GM13977 (cell line): ENCODE results near the gene DQX1.
A peak's percentile ranks its signal among the peaks of the same experiment; 100 is the strongest.

Experiments used
- DNase-seq: peaks from one replicate; pipeline ENCODE4 v3.0.0; 2012; ENCODE audit warnings: low spot score
- in situ Hi-C: fragments of 300-500 bp; cut with MboI; formaldehyde crosslinking; loops from one replicate; pipeline ENCODE4 v1.12.0; 2022; ENCODE audit warnings: low sequenced_read_pairs, low pct_unique_long_range_greater_than_20kb, mixed read lengths, inconsistent platforms; ENCODE audit not compliant: unreplicated experiment
- TF ChIP-seq, protein P1 (sequence below): IDR thresholded peaks from 2 replicates; pipeline ENCODE4 v1.5.1; 2012; ENCODE audit warnings: mild to moderate bottlenecking, control low read depth; ENCODE audit not compliant: insufficient read depth; ENCODE audit errors: extremely low read depth, missing control alignments

DQX1 gene

DNA sequence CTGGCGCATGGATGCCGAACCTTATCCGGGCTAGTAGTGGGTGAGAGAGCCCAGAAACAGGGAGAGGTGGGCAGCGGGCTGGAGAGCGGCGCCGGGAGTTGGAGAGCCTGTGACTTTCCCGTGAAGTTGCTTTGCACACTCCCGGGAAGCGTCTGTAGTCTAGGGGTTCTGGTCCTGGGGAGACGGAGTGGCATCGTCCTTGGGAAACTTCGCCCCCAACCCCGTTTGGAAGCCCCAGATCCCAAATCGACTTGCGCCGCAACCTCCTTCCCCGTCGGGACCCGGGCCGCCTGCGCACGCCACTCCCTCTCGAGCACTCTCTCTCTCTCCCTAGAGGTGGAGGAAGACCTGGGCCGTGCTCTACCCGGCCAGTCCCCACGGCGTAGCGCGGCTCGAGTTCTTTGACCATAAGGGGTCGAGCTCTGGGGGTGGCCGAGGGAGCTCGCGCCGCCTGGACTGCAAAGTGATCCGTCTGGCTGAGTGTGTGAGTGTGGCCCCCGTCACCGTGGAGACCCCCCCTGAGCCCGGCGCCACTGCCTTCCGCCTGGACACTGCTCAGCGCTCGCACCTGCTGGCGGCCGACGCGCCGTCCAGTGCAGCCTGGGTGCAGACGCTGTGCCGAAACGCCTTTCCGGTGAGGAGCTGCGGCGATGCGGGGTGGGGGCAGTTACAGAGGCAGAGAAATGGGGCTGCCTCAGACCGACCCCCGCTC is 28.9 kb upstream of the DQX1 start:
- in situ Hi-C loops: no loop called here
- peak; percentile 70 for DNase-seq
- TF ChIP-seq, protein P1, sequence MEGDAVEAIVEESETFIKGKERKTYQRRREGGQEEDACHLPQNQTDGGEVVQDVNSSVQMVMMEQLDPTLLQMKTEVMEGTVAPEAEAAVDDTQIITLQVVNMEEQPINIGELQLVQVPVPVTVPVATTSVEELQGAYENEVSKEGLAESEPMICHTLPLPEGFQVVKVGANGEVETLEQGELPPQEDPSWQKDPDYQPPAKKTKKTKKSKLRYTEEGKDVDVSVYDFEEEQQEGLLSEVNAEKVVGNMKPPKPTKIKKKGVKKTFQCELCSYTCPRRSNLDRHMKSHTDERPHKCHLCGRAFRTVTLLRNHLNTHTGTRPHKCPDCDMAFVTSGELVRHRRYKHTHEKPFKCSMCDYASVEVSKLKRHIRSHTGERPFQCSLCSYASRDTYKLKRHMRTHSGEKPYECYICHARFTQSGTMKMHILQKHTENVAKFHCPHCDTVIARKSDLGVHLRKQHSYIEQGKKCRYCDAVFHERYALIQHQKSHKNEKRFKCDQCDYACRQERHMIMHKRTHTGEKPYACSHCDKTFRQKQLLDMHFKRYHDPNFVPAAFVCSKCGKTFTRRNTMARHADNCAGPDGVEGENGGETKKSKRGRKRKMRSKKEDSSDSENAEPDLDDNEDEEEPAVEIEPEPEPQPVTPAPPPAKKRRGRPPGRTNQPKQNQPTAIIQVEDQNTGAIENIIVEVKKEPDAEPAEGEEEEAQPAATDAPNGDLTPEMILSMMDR: no peak

DNA sequence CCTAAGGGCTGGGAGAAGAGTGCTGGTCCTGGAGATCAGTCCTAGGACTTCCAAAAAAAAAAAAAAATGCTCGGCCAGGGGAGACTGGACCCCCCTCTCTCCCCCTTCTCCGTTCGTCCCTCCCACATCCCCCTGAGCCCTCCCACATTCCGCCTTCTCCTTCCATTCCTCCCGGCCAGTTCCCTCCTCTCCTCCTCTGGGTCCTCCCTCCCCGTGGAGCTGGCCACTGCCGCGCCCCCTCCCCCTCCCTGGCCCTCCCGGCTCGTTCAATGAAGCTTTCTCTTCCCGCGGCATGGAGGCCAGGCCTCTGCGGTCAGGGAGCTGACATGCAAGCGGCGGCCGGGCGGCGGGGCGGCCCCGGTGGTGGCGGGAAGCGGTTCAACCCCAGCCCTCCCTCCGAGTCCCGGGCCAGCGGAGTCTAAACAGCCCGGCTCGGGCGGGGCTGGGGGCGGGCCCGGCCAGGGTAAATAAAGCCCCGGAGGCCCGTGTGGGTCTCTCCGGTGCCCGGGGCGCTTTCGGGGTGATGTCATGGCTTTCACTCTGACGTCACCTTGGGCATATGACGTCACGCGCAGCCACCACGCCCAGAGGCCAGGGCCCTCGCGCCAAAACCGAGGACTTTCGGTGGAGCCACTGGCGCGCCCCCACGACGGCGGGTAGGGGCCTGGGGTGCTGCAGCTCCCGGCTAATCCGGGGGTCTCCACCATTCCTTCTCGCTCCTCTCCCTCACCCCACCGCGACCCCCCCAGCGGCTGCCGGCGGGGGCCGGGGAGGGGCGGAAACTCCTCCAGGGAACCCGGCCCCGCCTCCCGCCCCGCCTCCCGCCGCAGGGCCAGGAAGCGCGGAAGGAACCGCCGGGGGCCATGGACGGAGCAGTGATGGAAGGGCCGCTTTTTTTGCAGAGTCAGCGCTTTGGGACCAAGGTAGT is 28.1 kb upstream of the DQX1 start, which contains the start of the genes DOK1 and LOXL3:
TSS of gene DOK1 (plus strand) at position 829 of the 928 bp plus-strand sequence. CDS start at position 864, 35 bp downstream.
TSS of gene LOXL3 (minus strand) at position 51 of the 928 bp plus-strand sequence. CDS start 1,308 bp downstream, outside the sequence.
- in situ Hi-C loops: no loop called here
- TF ChIP-seq, protein P1: no peak
- DNase-seq: peak; percentile 94

DNA sequence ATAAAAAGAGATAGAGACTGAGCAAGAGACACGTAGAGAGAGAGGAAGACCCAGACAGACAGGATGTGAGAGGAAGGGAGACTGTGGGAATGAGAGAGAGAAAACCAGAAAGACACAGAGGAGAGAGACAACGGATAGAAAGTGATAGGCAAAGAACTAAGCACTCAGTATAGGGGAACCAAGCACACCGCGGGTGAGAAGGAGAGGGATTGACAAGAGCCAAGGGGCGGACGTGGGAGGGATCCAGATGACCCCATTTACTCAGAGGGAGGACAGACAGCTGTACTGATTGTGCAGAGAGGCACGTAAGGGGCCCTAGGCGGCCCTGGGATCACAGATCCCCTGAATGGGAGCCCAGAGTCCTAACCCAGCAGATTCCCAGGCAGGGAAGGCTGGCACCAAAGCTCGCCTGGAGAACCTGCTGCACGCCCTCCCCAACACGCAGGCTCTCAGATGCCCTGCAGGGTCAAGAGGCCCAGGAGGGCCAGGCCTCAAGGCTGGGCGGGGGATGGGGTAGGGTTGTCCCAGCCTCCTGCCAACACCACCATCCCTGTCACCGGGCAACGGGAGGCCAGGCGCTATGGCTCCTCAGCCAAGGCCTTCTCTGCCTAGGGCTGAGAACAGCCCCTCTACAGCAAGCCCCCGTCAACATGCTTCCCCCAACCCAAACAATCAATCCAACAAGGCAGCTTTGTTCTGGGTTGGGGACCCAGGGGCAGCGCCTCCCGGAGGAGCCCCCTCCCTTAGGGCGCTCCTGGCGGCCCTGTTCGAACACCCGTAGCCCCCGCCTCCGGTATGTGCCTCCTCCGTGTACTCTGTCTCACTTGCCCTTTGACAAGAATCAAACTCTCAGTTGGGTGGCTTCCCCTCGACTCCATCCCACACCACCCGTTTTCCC is 27.1 kb upstream of the DQX1 start:
- DNase-seq: peak; percentile 65
- TF ChIP-seq, protein P1: no peak
- in situ Hi-C loops: no loop called here

DNA sequence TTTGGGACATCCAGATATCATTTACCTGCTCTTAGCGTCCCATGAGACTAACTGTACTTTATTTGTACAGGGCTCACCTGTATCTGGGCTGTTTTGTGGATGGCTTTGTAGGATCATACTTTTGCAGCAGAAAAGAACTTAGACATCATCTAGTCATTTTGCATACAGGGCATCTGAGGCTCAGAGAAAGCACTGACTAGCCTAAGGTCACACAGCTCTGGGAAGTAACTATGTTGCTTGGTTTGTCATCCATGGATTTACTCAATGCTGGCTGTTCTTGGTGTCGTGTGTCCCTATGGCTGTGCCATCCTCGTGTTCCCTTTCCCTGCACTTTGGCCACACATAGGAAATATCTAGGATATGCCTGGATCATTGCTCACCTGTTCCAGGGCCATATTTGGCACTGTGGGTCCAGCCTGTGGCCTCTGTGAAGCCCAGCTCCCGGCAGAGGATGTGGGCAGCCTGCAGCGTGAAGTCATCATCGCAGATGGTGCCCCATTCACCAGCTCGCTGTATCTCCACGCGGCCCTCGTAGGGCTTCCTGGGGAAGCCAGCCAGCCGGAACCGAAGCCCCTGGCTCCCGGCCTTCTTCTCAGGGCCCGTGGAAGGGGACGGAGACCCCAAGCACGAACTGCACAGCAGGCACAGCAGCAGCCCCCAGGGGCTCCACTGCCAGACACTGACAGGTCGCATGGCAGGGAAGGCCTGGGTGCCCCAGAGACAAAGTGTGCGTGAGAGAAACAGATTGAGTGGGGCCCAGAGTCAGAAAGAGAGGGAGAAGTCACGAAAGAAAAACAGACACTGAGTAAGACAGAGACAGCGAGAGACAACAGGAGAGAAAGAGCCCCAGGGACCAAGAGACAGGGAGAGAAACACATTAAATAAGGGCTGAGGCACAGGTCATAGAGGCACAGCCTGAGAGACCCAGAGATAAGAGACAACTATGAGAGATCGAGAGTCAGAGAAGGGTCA is 26.2 kb upstream of the DQX1 start:
- peak; percentile 55 for DNase-seq
- TF ChIP-seq, protein P1: no peak
- in situ Hi-C loops: no loop called here

DNA sequence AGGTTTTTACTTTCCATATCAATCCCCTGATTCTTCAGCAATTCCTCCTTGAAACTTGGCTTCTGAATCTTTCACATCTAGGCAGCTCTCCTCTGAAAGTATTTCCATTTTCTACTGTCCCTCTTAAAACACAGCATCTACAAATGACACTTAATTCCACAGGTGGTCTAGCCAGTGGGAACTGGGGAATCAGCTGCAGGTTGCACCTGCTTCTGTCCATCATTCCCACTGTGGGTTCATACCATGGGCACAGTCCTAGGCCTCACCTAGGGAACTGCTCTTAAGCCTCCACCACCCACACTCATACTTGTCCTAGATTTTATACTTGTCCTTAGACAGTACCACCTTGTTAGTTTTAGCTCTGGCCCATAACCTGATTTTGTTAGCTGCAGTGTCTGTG is 25.5 kb upstream of the DQX1 start:
- in situ Hi-C loops: no loop called here
- TF ChIP-seq, protein P1: no peak
- no peak for DNase-seq
